PC-9 (cell line): ENCODE measurements around the gene ATP8B3.

Experiments
- CTCF ChIP-seq: fragments of 200-600 bp; sonication (generic); conservative IDR thresholded peaks from 2 replicates; pipeline ENCODE4 v1.6.1; 2017; ENCODE audit warnings: mixed run types, antibody characterized with exemption, mild to moderate bottlenecking, moderate library complexity
- EZH2 ChIP-seq: fragments of 200-600 bp; sonication (generic); IDR thresholded peaks from 2 replicates; pipeline ENCODE4 v1.8.0; 2017; ENCODE audit warnings: antibody characterized with exemption, low read depth

GRCh38 chr19:1748873-1749341 is 63.2 kb downstream of the ATP8B3 start:
- TF ChIP-seq CTCF (no peak), EZH2 (no peak)
